Stimulated activated naive B cell treated with anti-CD40 and anti-IgM and Interleukin-4, amounts not matched to agents 10 μg/mL and 1 μg/mL and 100 μg/mL, for 72 hours (primary cell): Measurements from ENCODE around the gene EGFR.

Source experiments
- ATAC-seq, 2 donors: fragments of 150-1000 bp; cut with Tn5 transposase; replicated peaks; 2 replicates each; pipeline ENCODE4 v1.10.0; 2021; ENCODE audit warnings: moderate library complexity in 1 of 2
- DNase-seq: peaks from one replicate; pipeline ENCODE4 v3.0.0; 2021
- H3K27ac Mint-ChIP-seq: one replicate; pipeline ENCODE4 v1.8.0; 2022; ENCODE audit warnings: mild to moderate bottlenecking, mixed read lengths
- H3K27me3 Mint-ChIP-seq, 2 donors: one replicate each; pipeline ENCODE4 v1.8.0; 2022; ENCODE audit warnings: mixed read lengths in 2 of 2
- H3K36me3 Mint-ChIP-seq, 2 donors: one replicate each; pipeline ENCODE4 v1.8.0; 2022; ENCODE audit warnings: mixed read lengths in 2 of 2, mild to moderate bottlenecking in 1 of 2
- H3K4me1 Mint-ChIP-seq, 2 donors: one replicate each; pipeline ENCODE4 v1.8.0; 2022; ENCODE audit warnings: mixed read lengths in 2 of 2, mild to moderate bottlenecking in 1 of 2
- H3K4me3 Mint-ChIP-seq, 2 donors: one replicate each; pipeline ENCODE4 v1.8.0; 2022; ENCODE audit warnings: mild to moderate bottlenecking in 2 of 2, mixed read lengths in 2 of 2, moderate library complexity in 1 of 2
- H3K9me3 Mint-ChIP-seq, 2 donors: one replicate each; pipeline ENCODE4 v1.8.0; 2022; ENCODE audit warnings: mixed read lengths in 2 of 2, mild to moderate bottlenecking in 1 of 2

Gene EGFR

GRCh38 chr7:55082228-55082603, 63.4 kb downstream of the EGFR start:
- Mint-ChIP-seq H3K27ac (no peak overlapping the region), H3K4me3 (no peak overlapping the region), H3K36me3 (peaks cover 0 to 3% of the 10 kb centered on the region in 2 donors), H3K9me3 (peaks cover 0 to 5% of the 10 kb centered on the region in 2 donors), H3K4me1 (peaks cover 12 to 15% of the 10 kb centered on the region in 2 donors), H3K27me3 (peaks cover 47 to 68% of the 10 kb centered on the region in 2 donors)
- no peak for DNase-seq
- ATAC-seq = no peak

- peaks cover 44 to 70% of the 10 kb centered on the region in 2 donors for H3K27me3 Mint-ChIP-seq
- DNase-seq (no peak), ATAC-seq (no peak)
- H3K36me3 Mint-ChIP-seq = peaks cover 0 to 3% of the 10 kb centered on the region in 2 donors
- H3K27ac Mint-ChIP-seq = no peak overlapping the region
- peaks cover 0 to 2% of the 10 kb centered on the region in 2 donors for H3K9me3 Mint-ChIP-seq
- H3K4me3 Mint-ChIP-seq = no peak overlapping the region
- peaks cover 12 to 18% of the 10 kb centered on the region in 2 donors for H3K4me1 Mint-ChIP-seq
Observed at GRCh38 chr7:55083206-55083605, 64.4 kb downstream of the EGFR start.

- Mint-ChIP-seq H3K4me3 (no peak overlapping the region), H3K36me3 (no peaks in the 10 kb centered on the region), H3K27me3 (peaks cover 40 to 65% of the 10 kb centered on the region in 2 donors), H3K4me1 (peaks cover 12 to 14% of the 10 kb centered on the region in 2 donors), H3K9me3 (no peaks in the 10 kb centered on the region), H3K27ac (no peak overlapping the region)
- no peak for ATAC-seq
- no peak for DNase-seq
Observed at GRCh38 chr7:55084307-55084706, 65.5 kb downstream of the EGFR start.

- ATAC-seq (peak in 1 of 2 donors; percentile 26), DNase-seq (no peak)
- no peak overlapping the region for H3K4me3 Mint-ChIP-seq
- no peak overlapping the region for H3K27ac Mint-ChIP-seq
- H3K36me3 Mint-ChIP-seq = no peaks in the 10 kb centered on the region
- H3K4me1 Mint-ChIP-seq = peaks cover 12 to 14% of the 10 kb centered on the region in 2 donors
- no peaks in the 10 kb centered on the region for H3K9me3 Mint-ChIP-seq
- peaks cover 36 to 72% of the 10 kb centered on the region in 2 donors for H3K27me3 Mint-ChIP-seq
Observed at GRCh38 chr7:55085511-55086412, 66.9 kb downstream of the EGFR start.

GRCh38 chr7:55086413-55087201, 67.8 kb downstream of the EGFR start:
- ATAC-seq (peak; percentile 93 to 95), DNase-seq (peak; percentile 71)
- Mint-ChIP-seq H3K4me3 (peak overlapping the region; percentile 38 to 50), H3K9me3 (no peaks in the 10 kb centered on the region), H3K4me1 (peaks cover 12 to 14% of the 10 kb centered on the region in 2 donors), H3K27ac (no peak overlapping the region), H3K36me3 (no peaks in the 10 kb centered on the region), H3K27me3 (peaks cover 29 to 71% of the 10 kb centered on the region in 2 donors)

GRCh38 chr7:55087521-55087961, 68.7 kb downstream of the EGFR start:
- Mint-ChIP-seq H3K27me3 (peaks cover 29 to 62% of the 10 kb centered on the region in 2 donors), H3K27ac (no peak overlapping the region), H3K36me3 (no peaks in the 10 kb centered on the region), H3K9me3 (no peaks in the 10 kb centered on the region), H3K4me1 (peaks cover 12 to 14% of the 10 kb centered on the region in 2 donors), H3K4me3 (no peak overlapping the region)
- no peak for DNase-seq
- no peak for ATAC-seq

- DNase-seq (no peak), ATAC-seq (no peak)
- peaks cover 24 to 56% of the 10 kb centered on the region in 2 donors for H3K27me3 Mint-ChIP-seq
- H3K27ac Mint-ChIP-seq = no peak overlapping the region
- no peak overlapping the region for H3K4me3 Mint-ChIP-seq
- no peaks in the 10 kb centered on the region for H3K36me3 Mint-ChIP-seq
- peaks cover 12 to 14% of the 10 kb centered on the region in 2 donors for H3K4me1 Mint-ChIP-seq
- no peaks in the 10 kb centered on the region for H3K9me3 Mint-ChIP-seq
Observed at GRCh38 chr7:55088107-55088506, 69.3 kb downstream of the EGFR start.

- no peak overlapping the region for H3K4me3 Mint-ChIP-seq
- H3K27me3 Mint-ChIP-seq = peaks cover 27 to 56% of the 10 kb centered on the region in 2 donors
- no peaks in the 10 kb centered on the region for H3K36me3 Mint-ChIP-seq
- ATAC-seq (no peak), DNase-seq (no peak)
- no peak overlapping the region for H3K27ac Mint-ChIP-seq
- H3K9me3 Mint-ChIP-seq = no peaks in the 10 kb centered on the region
- H3K4me1 Mint-ChIP-seq = peaks cover 12 to 14% of the 10 kb centered on the region in 2 donors
Observed at GRCh38 chr7:55088620-55089019, 69.8 kb downstream of the EGFR start.

GRCh38 chr7:55092186-55092974, 73.6 kb downstream of the EGFR start:
- no peak for DNase-seq
- no peak overlapping the region for H3K27ac Mint-ChIP-seq
- no peak for ATAC-seq
- no peaks in the 10 kb centered on the region for H3K9me3 Mint-ChIP-seq
- H3K27me3 Mint-ChIP-seq = peaks cover 29 to 50% of the 10 kb centered on the region in 2 donors
- no peak overlapping the region for H3K4me3 Mint-ChIP-seq
- peaks cover 0 to 2% of the 10 kb centered on the region in 2 donors for H3K4me1 Mint-ChIP-seq
- no peaks in the 10 kb centered on the region for H3K36me3 Mint-ChIP-seq

GRCh38 chr7:55092975-55093373, 74.2 kb downstream of the EGFR start:
- peaks cover 26 to 44% of the 10 kb centered on the region in 2 donors for H3K27me3 Mint-ChIP-seq
- no peaks in the 10 kb centered on the region for H3K9me3 Mint-ChIP-seq
- H3K4me3 Mint-ChIP-seq = no peak overlapping the region
- H3K36me3 Mint-ChIP-seq = no peaks in the 10 kb centered on the region
- ATAC-seq (no peak), DNase-seq (no peak)
- no peaks in the 10 kb centered on the region for H3K4me1 Mint-ChIP-seq
- H3K27ac Mint-ChIP-seq = no peak overlapping the region

GRCh38 chr7:55093674-55094073, 74.9 kb downstream of the EGFR start:
- no peaks in the 10 kb centered on the region for H3K9me3 Mint-ChIP-seq
- ATAC-seq = no peak

GRCh38 chr7:55094092-55094690, 75.4 kb downstream of the EGFR start:
- no peaks in the 10 kb centered on the region for H3K9me3 Mint-ChIP-seq
- no peak for ATAC-seq

More at GRCh38 chr7:55093674-55094073, 74.9 kb downstream of the EGFR start:
- H3K4me1 Mint-ChIP-seq = no peaks in the 10 kb centered on the region
- no peak overlapping the region for H3K27ac Mint-ChIP-seq
- H3K4me3 Mint-ChIP-seq = no peak overlapping the region
- H3K27me3 Mint-ChIP-seq = peaks cover 26 to 42% of the 10 kb centered on the region in 2 donors
- no peak for DNase-seq
- H3K36me3 Mint-ChIP-seq = no peaks in the 10 kb centered on the region

GRCh38 chr7:55095672-55096071, 76.9 kb downstream of the EGFR start:
- peaks cover 28 to 36% of the 10 kb centered on the region in 2 donors for H3K27me3 Mint-ChIP-seq
- DNase-seq = no peak
- no peak overlapping the region for H3K4me3 Mint-ChIP-seq
- H3K36me3 Mint-ChIP-seq = no peaks in the 10 kb centered on the region
- no peaks in the 10 kb centered on the region for H3K4me1 Mint-ChIP-seq
- no peak for ATAC-seq
- H3K9me3 Mint-ChIP-seq = no peaks in the 10 kb centered on the region
- no peak overlapping the region for H3K27ac Mint-ChIP-seq

More at GRCh38 chr7:55094092-55094690, 75.4 kb downstream of the EGFR start:
- no peaks in the 10 kb centered on the region for H3K4me1 Mint-ChIP-seq
- H3K27ac Mint-ChIP-seq = no peak overlapping the region
- H3K27me3 Mint-ChIP-seq = peaks cover 30 to 37% of the 10 kb centered on the region in 2 donors
- no peak for DNase-seq
- no peak overlapping the region for H3K4me3 Mint-ChIP-seq
- no peaks in the 10 kb centered on the region for H3K36me3 Mint-ChIP-seq
